Activated T-helper 1 cell treated with Interleukin-2 at 50 U/mL for 16 hours (primary cell): Measurements from ENCODE around the gene CLEC2A.

ENCODE experiments used
- DNase-seq: peaks from one replicate; pipeline ENCODE4 v3.0.0-alpha.2; 2020; ENCODE audit warnings: low read depth

The CLEC2A gene

DNA sequence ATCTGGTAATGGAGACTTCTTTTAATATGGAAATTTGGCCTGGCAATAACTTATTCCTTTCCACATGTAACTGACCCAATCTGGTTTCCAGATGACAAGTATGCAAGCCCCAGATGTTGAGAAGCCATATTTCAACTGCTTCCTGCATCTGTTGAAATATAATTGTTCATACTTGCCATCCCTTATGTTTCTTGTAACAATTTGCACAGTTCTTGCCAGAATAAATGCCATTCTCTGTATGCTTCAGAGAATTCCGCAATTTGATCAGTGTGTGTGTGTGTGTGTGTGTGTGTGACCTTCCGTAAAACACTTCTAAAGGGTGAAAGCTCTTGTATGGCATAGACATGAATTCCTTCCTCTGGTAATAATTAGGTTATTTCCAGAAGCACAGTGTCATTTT, 1.8 kb upstream of the CLEC2A start:
- no peak for DNase-seq

- DNase-seq, result no peak
Measured at GRCh38 chr12:9931245-9931644, 925 bp downstream of the CLEC2A start.

GRCh38 chr12:9928607-9929006, 3.6 kb downstream of the CLEC2A start:
- DNase-seq, result no peak

GRCh38 chr12:9926876-9927275, 5.3 kb downstream of the CLEC2A start:
- no peak for DNase-seq

GRCh38 chr12:9925705-9926393, 6.3 kb downstream of the CLEC2A start:
- no peak for DNase-seq

GRCh38 chr12:9922429-9922828, 9.7 kb downstream of the CLEC2A start:
- no peak for DNase-seq

DNA sequence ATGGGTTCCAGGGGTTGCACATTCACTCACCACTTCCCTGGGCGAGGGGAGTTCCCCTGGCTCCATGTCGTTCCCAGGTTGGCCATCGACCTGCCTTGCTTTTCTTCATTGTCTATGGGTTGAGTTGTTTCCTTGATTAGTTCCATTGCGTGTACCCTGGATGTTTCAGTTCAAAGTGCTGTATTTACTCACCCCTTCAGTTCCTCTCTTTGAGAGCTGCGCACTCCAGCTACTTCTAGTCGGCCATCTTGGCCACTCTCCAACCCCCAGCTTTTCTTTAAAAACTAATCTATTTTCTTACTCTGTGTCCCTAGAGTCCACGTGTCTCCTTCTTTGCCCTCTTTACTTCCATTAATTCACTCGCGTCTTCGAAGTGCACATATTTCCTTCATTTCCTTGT, 11.7 kb downstream of the CLEC2A start:
- no peak for DNase-seq

DNA sequence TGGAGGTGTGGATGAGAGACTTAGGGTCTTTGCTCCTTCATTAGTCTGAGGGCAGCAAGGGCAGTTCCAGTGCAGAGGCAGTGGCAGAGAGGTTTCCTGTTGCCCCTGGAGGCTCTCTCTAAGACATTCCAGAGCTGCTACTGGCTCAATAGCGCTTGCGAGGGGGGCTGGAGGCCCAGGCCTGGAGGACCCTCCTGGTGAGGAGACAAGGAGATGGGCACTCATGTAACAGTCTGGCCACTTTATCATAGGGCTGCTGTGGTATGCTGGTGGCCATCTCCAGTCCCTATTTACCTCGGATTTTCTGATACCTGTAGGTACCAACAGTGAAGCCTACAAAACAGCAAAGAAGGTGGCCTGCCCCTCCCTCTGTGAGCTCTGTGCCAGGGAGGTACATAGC, 12.7 kb downstream of the CLEC2A start:
- no peak for DNase-seq

- no peak for DNase-seq
Measured at GRCh38 chr12:9911708-9912107, 20.5 kb downstream of the CLEC2A start.

DNA sequence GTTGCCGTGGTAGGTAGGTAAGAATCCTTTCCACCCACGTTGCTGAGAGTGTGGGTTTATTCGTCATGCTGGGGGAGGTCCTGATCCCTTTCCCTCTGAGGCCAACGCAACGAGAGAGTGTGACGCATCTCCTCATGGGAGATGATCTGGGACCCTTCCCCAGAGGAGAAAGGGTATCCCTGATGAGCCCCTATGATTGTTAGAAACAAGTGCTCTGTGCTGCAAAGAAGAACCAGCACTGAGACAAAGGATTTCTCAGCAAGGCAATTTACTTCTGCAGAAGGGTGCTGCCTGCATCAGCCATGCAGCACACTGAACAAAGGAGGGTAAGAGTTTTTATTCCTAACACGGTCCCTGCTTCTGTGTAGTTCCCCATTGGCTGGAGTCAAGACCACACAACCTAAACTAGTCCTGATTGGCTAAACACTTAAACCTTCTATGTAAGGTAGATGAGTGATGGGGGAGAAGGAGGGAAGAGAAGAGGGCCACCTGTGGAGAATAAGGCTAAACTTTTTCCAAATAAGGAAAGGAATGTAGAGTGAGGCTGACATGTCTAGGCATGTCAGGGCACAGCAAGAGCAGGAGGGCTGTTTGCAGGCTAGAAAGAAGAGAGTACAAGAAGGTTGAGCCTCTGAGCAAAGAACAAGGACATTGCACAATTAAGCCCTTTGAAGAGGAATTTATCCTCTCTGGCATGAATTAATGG, 21.3 kb downstream of the CLEC2A start:
- DNase-seq, result no peak

GRCh38 chr12:9909724-9910123, 22.4 kb downstream of the CLEC2A start:
- no peak for DNase-seq

- DNase-seq, result no peak
Measured at GRCh38 chr12:9908350-9908749, 23.8 kb downstream of the CLEC2A start.

DNA sequence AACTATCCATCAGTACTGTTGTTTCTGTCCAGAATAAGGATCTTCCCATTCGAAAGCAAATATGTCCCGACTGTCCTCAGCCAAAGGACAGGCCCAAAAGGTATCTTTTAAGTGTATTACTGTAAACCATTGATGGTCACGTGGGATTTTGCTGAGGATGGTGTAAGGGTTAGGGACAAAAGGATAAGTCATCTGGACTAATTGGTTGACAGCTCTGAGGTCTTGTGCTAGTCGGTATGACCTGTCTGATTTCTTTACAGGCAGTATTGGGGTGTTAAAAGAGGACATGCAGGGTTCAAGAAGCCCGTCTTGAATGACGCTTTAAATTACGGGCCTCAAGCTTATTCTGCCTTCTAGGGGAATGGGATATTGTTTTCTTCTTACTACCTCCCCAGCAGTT, 24.4 kb downstream of the CLEC2A start:
- no peak for DNase-seq

- peak; percentile 3 for DNase-seq
Measured at GRCh38 chr12:9906873-9907272, 25.3 kb downstream of the CLEC2A start.

DNA sequence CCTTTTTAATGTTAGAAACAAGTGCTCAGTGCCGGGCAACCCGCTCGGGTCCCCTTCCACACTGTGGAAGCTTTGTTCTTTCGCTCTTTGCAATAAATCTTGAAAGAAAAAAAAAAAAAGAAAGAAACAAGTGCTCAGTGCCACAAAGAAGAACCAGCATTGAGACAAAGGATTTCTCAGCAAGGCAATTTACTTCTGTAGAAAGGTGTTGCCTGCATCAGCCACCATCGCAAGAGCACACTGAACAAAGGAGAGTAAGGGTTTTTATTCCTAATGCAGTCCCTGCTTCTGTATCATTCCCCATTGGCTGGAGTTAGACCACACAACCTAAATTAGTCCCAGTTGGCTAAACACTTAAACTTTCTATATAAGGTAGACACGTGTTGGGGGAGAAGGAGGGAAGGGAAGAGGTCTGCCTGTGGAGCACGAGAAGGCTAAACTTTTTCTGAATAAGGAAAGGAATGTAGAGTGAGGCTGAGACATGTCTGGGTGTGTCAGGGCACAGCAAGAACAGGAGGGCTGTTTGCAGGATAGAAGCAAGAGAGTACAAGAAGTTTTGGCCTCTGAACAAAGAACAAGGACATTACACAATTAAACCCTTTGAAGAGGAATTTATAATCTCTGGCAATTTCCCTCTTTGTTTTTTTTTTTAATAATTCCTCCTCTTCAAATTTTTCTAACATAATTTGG, 29.5 kb downstream of the CLEC2A start:
- no peak for DNase-seq

DNA sequence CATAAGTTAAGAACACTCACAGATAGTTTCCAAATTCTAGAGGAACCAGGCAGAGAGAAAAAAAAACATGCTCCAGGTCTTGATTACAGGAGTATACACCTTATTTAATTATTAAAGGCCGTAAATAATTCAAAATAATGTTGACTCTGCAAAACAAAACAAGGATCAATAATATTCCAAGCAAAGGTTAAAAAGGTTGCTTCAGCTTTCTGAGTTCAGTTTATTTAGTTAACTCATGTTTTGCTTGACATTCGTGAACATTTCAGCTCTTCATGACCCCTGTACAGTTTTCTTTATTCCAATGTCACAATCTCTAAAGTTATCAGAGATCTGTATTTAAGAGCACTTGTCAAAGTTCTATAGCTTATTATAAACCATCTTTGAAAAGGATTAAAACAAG, 31.2 kb downstream of the CLEC2A start:
- no peak for DNase-seq

GRCh38 chr12:9899209-9899608, 33.0 kb downstream of the CLEC2A start:
- no peak for DNase-seq

DNA sequence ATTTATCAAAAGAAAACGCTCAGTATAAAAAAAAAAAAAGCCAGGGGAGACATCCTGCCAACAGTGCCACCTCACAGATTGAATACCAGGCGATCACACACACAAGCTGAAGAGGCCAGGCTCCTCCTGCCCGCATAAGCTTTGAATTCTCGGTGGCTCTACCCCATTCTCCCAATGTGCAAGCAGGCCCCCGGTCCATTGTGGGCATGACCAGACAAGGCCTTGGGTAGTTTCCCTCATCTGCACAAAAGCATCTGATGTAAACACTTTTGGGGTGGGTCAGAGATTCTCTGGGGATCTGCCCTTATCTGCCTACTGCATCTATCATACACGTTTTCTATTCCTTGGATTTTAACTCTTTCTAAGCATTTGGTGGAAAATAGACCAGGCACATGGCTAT, 34.6 kb downstream of the CLEC2A start:
- DNase-seq, result no peak

GRCh38 chr12:9895215-9895971, 36.8 kb downstream of the CLEC2A start:
- DNase-seq, result no peak

- DNase-seq, result no peak
Measured at GRCh38 chr12:9888665-9889273, 43.4 kb downstream of the CLEC2A start.

DNA sequence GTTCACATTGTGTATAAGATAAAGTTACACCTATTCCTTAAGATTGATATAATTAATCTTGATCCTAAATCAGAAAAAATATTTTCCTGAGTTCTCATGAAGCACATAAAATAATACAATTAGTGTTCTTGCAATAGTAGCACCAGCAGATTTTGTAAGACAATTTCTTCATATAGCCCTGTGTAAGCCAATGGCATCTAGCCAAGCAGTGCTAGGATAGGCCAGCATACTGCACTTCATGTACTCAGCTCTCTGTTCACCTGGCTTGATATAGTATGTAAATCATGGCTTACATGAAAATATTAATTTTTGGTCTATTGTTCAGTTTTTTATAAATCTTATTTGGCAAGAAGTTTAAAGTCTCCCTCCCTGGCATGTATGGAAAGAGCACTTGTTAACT, 49.0 kb downstream of the CLEC2A start:
- DNase-seq, result no peak

- DNase-seq, result no peak
Measured at GRCh38 chr12:9881988-9882387, 50.2 kb downstream of the CLEC2A start.
